ENCODE data around the gene MBOAT1.
"Not testable (repeated sequence)": the region's sequence is repeated elsewhere in the genome, so short reads cannot be mapped to it uniquely, and the experiment has no call there.

MBOAT1 gene

GRCh38 chr6:20202699-20203302 lies 9.5 kb downstream of the MBOAT1 start:
- DNase-seq (ENCODE audit: low read depth in 2 of 2) = no peak

- no peak for DNase-seq (ENCODE audit: low read depth in 2 of 2)
Measured at GRCh38 chr6:20202324-20202658, 10.0 kb downstream of the MBOAT1 start.

GRCh38 chr6:20200761-20201630 lies 11.3 kb downstream of the MBOAT1 start:
- DNase-seq (ENCODE audit: low read depth in 2 of 2) = no peak

GRCh38 chr6:20198775-20199174 lies 13.5 kb downstream of the MBOAT1 start:
- DNase-seq (ENCODE audit: low read depth in 2 of 2) = no peak

GRCh38 chr6:20198156-20198774 lies 14.0 kb downstream of the MBOAT1 start:
- DNase-seq (ENCODE audit: low read depth in 2 of 2) = no peak

- DNase-seq (ENCODE audit: low read depth in 2 of 2) = no peak
Measured at GRCh38 chr6:20197251-20197650, 15.0 kb downstream of the MBOAT1 start.

- no peak for DNase-seq (ENCODE audit: low read depth in 2 of 2)
Measured at GRCh38 chr6:20192625-20193024, 19.6 kb downstream of the MBOAT1 start.

- no peak for DNase-seq (ENCODE audit: low read depth in 2 of 2)
Measured at GRCh38 chr6:20191992-20192391, 20.3 kb downstream of the MBOAT1 start.

GRCh38 chr6:20188630-20189075 lies 23.6 kb downstream of the MBOAT1 start:
- DNase-seq (ENCODE audit: low read depth in 2 of 2) = no peak

GRCh38 chr6:20186981-20187380 lies 25.3 kb downstream of the MBOAT1 start:
- DNase-seq (ENCODE audit: low read depth in 2 of 2) = no peak

GRCh38 chr6:20183706-20184105 lies 28.6 kb downstream of the MBOAT1 start:
- DNase-seq (ENCODE audit: low read depth in 2 of 2) = no peak

- no peak for DNase-seq (ENCODE audit: low read depth in 2 of 2)
Measured at GRCh38 chr6:20182926-20183521, 29.2 kb downstream of the MBOAT1 start.

GRCh38 chr6:20182069-20182468 lies 30.2 kb downstream of the MBOAT1 start:
- DNase-seq (ENCODE audit: low read depth in 2 of 2) = no peak

- no peak for DNase-seq (ENCODE audit: low read depth in 2 of 2)
Measured at GRCh38 chr6:20180935-20181334, 31.3 kb downstream of the MBOAT1 start.

- not testable (repeated sequence) for DNase-seq (ENCODE audit: low read depth in 2 of 2)
Measured at GRCh38 chr6:20179287-20180045, 32.8 kb downstream of the MBOAT1 start.

- no peak for DNase-seq (ENCODE audit: low read depth in 2 of 2)
Measured at GRCh38 chr6:20178327-20178726, 33.9 kb downstream of the MBOAT1 start.

- no peak for DNase-seq (ENCODE audit: low read depth in 2 of 2)
Measured at GRCh38 chr6:20175810-20176410, 36.4 kb downstream of the MBOAT1 start.

GRCh38 chr6:20173833-20174792 lies 38.2 kb downstream of the MBOAT1 start:
- DNase-seq (ENCODE audit: low read depth in 2 of 2) = no peak

GRCh38 chr6:20172842-20173456 lies 39.3 kb downstream of the MBOAT1 start:
- DNase-seq (ENCODE audit: low read depth in 2 of 2) = no peak
